Activated CD4-positive, alpha-beta T cell treated with anti-CD3 and anti-CD28 coated beads, Interleukin-2, amount 10 ng/mL, durations not matched to agents 7 days and 5 days (primary cell): ENCODE data around the gene PER2. TPM values are rescaled to one million over a fixed set of nuclear protein-coding genes. Genes with fewer than 3 reads are reported as not detected.
A peak's percentile ranks its signal among the peaks of the same experiment; 100 is the strongest.

Source experiments
- CTCF ChIA-PET: fragments of 350-600 bp; sonication (Branson Sonifier 250); formaldehyde crosslinking; loops from one replicate; lab custom pipeline; 2021; ENCODE audit warnings: antibody characterized with exemption; lab: Charles Lee
- POLR2A ChIA-PET: fragments of 350-600 bp; sonication (Branson Sonifier 250); formaldehyde crosslinking; loops from one replicate; lab custom pipeline; 2021; ENCODE audit warnings: antibody characterized with exemption; lab: Charles Lee
- DNase-seq: peaks from one replicate; pipeline ENCODE4 v3.0.0-alpha.2; 2020
- H3K27ac Mint-ChIP-seq: one replicate; pipeline ENCODE4 v1.8.0; 2021; ENCODE audit warnings: mild to moderate bottlenecking, moderate library complexity, mixed read lengths
- H3K27me3 Mint-ChIP-seq: one replicate; pipeline ENCODE4 v1.8.0; 2021; ENCODE audit warnings: mixed read lengths
- H3K36me3 Mint-ChIP-seq: one replicate; pipeline ENCODE4 v1.8.0; 2021; ENCODE audit warnings: low read depth, mixed read lengths
- H3K4me1 Mint-ChIP-seq: one replicate; pipeline ENCODE4 v1.8.0; 2021; ENCODE audit warnings: mixed read lengths
- H3K4me3 Mint-ChIP-seq: one replicate; pipeline ENCODE4 v1.8.0; 2021; ENCODE audit warnings: mild to moderate bottlenecking, moderate library complexity, mixed read lengths
- H3K9me3 Mint-ChIP-seq: one replicate; pipeline ENCODE4 v1.8.0; 2021; ENCODE audit warnings: mixed read lengths
- total RNA-seq, 2 experiments: library from RNA; stranded (reverse); gene quantifications; one replicate each; pipeline ENCODE4 v1.2.3, GENCODE V29; 2021

PER2 gene
- total RNA-seq, 2 experiments from 2014 or later: 11.8 to 13.1 TPM

DNA sequence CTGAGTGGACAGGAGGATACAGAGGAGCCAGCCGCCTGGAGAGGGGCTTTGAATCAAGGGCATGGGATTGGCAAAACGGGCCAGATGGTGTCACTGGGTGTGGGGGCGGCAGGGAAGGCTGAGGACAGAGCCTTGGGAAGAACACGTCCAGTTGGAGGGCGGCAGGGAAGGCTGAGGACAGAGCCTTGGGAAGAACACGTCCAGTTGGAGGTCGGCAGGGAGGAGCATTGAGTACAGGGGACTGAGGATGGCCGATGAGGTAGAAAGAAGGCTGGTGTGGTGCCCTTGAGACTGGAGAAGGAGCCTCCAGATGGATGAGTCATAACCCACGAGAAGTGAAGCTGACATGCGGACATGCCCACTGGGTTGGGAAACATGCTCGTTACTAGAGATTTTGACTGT, 53.1 kb downstream of the PER2 start:
- H3K4me3 Mint-ChIP-seq: no peak overlapping the region
- H3K9me3 Mint-ChIP-seq: peaks cover 7% of the 10 kb centered on the region
- peaks cover 19% of the 10 kb centered on the region for H3K4me1 Mint-ChIP-seq
- POLR2A ChIA-PET: no interaction called here
- H3K27ac Mint-ChIP-seq: no peak overlapping the region
- H3K27me3 Mint-ChIP-seq: peaks cover 54% of the 10 kb centered on the region
- CTCF ChIA-PET: interaction anchor here (0.9 kb wide), 1 partner anchor 13 kb away, joined by 3 read pairs; no protein-coding TSS in a partner anchor
- DNase-seq: no peak
- no peaks in the 10 kb centered on the region for H3K36me3 Mint-ChIP-seq

DNA sequence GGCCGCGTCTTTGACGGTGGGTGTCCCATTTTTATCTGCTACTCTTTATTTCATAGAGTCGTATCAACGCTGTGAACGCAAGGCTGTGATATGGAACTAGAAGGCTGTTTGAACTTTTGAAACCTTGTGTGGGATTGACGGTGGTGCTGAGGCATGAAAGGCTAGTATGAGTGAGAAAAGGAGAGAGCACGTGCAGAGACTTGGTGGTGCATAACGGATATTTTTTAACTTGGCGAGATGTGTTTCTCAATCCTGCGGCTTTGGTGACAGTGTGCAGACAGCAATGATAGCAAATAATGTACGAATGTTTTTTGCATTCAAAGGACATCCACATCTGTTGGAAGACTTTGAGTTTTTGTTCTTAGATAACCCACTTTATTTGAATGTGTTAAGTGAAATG, 54.8 kb downstream of the PER2 start:
- Mint-ChIP-seq H3K9me3 (peaks cover 7% of the 10 kb centered on the region), H3K4me3 (peak overlapping the region; percentile 17), H3K4me1 (peaks cover 22% of the 10 kb centered on the region), H3K36me3 (no peaks in the 10 kb centered on the region), H3K27ac (no peak overlapping the region), H3K27me3 (peaks cover 52% of the 10 kb centered on the region)
- DNase-seq: no peak
- ChIA-PET CTCF (no interaction called here), POLR2A (no interaction called here)

DNA sequence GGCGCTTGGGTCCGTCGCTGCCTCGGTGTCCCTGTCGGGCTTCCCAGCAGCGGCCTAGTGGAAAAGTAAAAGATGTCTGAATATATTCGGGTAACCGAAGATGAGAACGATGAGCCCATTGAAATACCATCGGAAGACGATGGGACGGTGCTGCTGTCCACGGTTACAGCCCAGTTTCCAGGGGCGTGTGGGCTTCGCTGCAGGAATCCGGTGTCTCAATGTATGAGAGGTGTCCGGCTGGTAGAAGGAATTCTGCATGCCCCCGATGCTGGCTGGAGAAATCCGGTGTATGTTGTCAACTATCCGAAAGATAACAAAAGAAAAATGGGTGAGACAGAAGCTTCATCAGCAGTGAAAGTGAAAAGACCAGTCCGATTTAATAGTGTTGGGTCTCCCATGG, 56.6 kb downstream of the PER2 start:
- DNase-seq: no peak
- peaks cover 39% of the 10 kb centered on the region for H3K27me3 Mint-ChIP-seq
- no peak overlapping the region for H3K27ac Mint-ChIP-seq
- peak overlapping the region; percentile 72 for H3K4me3 Mint-ChIP-seq
- POLR2A ChIA-PET: no interaction called here
- H3K9me3 Mint-ChIP-seq: peaks cover 7% of the 10 kb centered on the region
- H3K4me1 Mint-ChIP-seq: peaks cover 22% of the 10 kb centered on the region
- CTCF ChIA-PET: interaction anchor here (0.9 to 1.5 kb wide), 3 partner anchors 11 to 53 kb away, joined by 3 to 4 read pairs (median 3); no protein-coding TSS in a partner anchor
- no peaks in the 10 kb centered on the region for H3K36me3 Mint-ChIP-seq

DNA sequence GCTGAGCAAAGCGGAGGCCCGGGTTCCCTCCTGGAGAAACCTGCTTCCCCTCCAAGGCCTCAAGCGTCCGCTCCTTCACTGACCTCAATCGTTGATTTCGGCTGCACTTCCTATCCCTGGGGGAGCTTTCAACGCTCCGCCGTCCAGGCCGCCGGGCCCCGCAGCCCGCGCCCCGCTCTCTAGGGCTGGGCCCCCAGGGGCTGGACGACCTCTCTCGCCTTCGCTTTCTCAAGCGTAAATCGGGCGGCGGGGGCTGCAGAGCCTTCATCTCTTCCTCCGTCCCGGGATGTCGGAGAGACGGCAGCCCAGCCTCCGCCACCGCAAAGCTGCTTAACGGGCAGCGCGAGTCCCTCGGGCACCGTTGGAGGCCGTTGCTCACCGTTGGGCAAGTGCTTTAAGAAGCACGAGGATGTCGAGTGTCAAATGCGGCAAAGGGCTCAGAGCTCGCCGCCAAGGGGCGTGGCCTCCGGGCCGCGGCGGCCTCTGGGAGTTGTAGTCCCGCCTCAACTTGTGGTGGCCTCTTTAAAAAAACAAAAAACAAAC, 57.1 kb downstream of the PER2 start:
- peak; percentile 83 for DNase-seq
- ChIA-PET CTCF (interaction anchor here (0.9 to 1.5 kb wide), 3 partner anchors 11 to 54 kb away, joined by 3 to 4 read pairs (median 3); no protein-coding TSS in a partner anchor), POLR2A (no interaction called here)
- H3K4me1 Mint-ChIP-seq: peaks cover 22% of the 10 kb centered on the region
- H3K27ac Mint-ChIP-seq: peak overlapping the region; percentile 72
- H3K27me3 Mint-ChIP-seq: peaks cover 37% of the 10 kb centered on the region
- peak overlapping the region; percentile 72 for H3K4me3 Mint-ChIP-seq
- peaks cover 7% of the 10 kb centered on the region for H3K9me3 Mint-ChIP-seq
- H3K36me3 Mint-ChIP-seq: no peaks in the 10 kb centered on the region

DNA sequence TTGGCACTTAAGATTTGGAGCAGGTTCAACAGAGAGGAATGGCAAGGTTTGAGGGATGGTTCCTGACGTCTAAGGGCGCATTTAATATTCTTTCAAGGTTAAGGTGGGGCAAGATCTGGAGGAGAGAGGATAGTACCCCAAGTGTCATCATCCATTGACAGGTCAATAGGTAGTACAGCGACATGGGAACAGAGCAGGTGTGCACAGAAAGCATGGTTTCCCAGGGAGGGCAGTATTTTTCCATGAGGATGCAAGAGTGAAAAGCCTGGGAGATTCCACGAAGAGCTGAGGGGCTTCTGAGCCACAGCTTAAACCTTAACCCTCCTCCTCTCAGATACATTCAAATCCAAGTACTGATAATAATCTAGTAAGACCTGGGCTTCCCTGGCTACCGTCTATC, 57.7 kb downstream of the PER2 start:
- H3K4me3 Mint-ChIP-seq: peak overlapping the region; percentile 72
- no peaks in the 10 kb centered on the region for H3K36me3 Mint-ChIP-seq
- peaks cover 22% of the 10 kb centered on the region for H3K4me1 Mint-ChIP-seq
- DNase-seq: no peak
- CTCF ChIA-PET: interaction anchor here (1.5 kb wide), 1 partner anchor 54 kb away, joined by 4 read pairs; no protein-coding TSS in a partner anchor
- H3K27ac Mint-ChIP-seq: no peak overlapping the region
- POLR2A ChIA-PET: no interaction called here
- peaks cover 31% of the 10 kb centered on the region for H3K27me3 Mint-ChIP-seq
- H3K9me3 Mint-ChIP-seq: peaks cover 7% of the 10 kb centered on the region

DNA sequence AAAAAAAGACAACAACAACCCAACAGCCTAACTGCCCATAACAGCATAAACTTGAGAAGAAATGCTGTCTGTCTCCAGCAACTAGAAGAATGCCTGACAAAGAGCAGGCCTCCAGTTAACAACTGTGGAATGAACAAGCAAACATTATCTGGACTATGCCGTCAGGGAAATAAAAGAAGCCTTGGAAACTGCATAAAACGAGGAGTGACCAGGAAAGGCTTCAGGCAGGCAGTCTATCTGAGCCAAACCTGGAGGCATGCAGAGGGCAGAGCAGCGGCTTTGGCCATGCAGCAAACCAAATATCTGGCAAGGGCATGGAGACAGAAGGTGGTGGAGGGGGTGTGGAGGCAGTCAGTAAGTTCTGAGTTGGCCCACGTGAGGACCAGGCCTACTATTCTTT, 59.7 kb downstream of the PER2 start:
- CTCF ChIA-PET: no interaction called here
- H3K4me3 Mint-ChIP-seq: no peak overlapping the region
- peaks cover 20% of the 10 kb centered on the region for H3K27me3 Mint-ChIP-seq
- peaks cover 20% of the 10 kb centered on the region for H3K4me1 Mint-ChIP-seq
- H3K36me3 Mint-ChIP-seq: no peaks in the 10 kb centered on the region
- H3K27ac Mint-ChIP-seq: no peak overlapping the region
- no peak for DNase-seq
- peaks cover 7% of the 10 kb centered on the region for H3K9me3 Mint-ChIP-seq
- POLR2A ChIA-PET: no interaction called here

DNA sequence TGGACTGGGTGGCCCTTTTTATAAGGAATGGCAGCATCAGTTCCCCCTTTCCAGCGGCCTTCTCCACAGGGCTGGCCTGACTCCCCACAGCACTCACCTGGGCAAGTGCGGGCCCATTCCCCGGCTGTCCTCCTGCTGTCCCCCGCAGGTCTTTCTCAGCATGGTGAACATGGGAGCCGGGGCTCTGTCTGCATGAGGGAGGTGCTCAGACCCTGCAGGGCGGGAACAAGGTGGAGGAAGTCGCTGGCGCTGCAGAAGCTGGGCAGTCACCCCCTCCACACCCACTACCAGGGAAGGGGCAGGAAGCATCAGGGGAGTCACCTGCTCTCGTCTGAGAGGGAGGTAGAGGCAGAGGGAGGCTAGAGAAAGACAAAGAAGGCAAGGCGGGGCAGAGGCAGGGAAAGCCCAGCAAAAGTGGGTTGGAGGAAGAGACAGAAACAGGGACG, 60.8 kb downstream of the PER2 start:
- peaks cover 20% of the 10 kb centered on the region for H3K4me1 Mint-ChIP-seq
- H3K27ac Mint-ChIP-seq: no peak overlapping the region
- peaks cover 12% of the 10 kb centered on the region for H3K27me3 Mint-ChIP-seq
- ChIA-PET POLR2A (no interaction called here), CTCF (no interaction called here)
- no peak overlapping the region for H3K4me3 Mint-ChIP-seq
- peaks cover 7% of the 10 kb centered on the region for H3K9me3 Mint-ChIP-seq
- no peaks in the 10 kb centered on the region for H3K36me3 Mint-ChIP-seq
- no peak for DNase-seq

DNA sequence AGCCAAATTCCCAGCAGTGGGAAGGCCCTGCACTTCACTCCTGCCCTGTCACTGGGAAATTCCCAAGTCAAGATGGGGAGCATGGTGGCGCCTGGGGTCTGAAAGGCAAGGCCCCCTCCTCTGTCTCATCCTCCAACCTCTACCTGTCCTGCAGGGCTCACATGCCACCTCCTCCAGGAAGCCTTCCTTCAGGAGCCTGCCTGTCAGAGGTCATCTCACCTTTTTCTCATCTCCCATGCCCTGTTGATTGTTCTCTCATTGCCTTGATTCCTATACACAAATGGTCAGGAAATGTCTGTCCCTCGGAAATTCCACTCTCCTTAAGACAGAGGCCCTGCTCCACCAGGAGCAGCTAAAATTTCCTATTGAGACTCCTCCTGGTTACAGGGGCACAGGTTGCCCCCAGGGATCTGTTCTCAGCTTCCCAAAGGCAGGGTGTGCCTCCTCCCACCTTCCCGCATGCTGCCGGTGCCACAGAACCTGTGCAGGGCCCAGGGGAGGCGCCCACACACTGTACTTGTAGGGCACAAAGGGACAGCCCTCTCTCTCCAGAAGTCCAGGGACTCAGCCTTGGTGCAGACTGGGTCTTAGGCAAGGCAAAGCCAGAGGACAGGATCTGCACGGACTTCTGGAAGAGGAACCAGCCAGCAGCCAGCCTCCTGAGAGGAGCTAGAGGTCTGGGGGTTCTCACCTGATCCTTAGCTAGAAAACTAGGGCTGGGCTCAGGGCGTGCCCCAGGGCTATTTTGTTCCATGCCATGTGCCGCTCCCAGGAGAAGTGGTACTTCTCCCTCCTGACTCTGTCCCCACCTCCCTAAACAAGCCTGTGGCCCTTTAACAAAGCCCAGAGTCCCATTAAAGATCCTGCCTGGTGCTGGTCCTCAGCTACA, 61.5 kb downstream of the PER2 start:
- no peaks in the 10 kb centered on the region for H3K36me3 Mint-ChIP-seq
- peaks cover 6% of the 10 kb centered on the region for H3K27me3 Mint-ChIP-seq
- H3K9me3 Mint-ChIP-seq: peaks cover 3% of the 10 kb centered on the region
- POLR2A ChIA-PET: no interaction called here
- CTCF ChIA-PET: no interaction called here
- no peak overlapping the region for H3K27ac Mint-ChIP-seq
- H3K4me3 Mint-ChIP-seq: no peak overlapping the region
- H3K4me1 Mint-ChIP-seq: peaks cover 18% of the 10 kb centered on the region
- no peak for DNase-seq

DNA sequence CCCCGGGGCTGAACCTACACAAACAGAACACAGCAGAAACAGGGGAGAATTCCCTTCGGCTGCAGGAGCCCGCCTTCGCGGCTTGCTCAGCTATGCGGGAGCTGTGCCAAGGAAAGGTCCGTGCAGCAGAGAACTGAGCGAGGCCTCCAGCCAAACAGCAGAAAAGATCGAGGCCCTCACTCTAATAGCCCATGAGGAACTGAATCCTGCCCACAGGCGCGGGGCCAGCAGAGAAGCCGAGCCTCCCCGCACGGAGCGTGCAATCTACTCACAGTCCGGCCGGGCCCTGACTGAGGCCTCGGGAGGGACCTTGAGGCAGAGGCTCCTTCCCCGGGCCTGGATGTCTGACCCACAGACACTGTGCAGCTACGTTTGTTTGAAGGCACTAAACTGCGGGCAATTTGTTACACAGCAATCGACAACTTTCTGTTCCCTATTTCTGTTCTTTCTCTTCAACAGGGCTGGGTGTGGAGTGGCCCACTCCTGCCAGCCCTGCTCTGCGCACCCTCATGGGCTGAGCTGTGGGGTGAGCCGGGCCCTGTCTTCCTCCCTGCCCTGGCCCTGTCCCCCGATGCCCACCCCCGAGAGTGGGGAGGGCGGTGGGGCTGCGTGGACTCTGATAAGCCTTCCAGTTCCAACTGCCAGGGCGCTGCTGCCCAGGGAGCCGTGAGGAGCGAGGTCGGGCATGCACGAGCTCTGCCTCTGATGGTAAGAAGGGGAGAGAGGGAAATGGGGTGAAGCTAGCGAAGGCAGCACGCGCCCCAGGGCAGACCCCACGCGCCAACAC, 62.3 kb downstream of the PER2 start:
- DNase-seq: no peak

DNA sequence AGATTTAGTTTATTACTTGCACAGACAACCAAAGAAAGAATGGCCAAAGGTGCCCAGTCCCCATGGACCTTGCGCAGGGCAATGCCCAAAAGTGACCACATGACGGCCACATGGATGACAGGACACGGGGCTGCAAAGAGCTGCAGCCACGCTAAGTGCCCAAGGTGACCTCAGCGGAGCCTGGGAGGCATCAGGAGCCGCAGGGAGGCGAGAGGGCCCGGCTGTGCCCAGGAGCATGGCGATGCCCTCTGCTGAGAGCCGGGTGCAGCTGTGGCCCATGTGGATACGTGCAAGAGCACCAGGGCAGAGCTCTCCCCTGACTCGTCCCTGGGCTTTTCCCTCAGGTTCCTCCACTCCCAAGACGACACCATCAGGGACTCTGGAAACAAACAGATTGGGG, 63.3 kb downstream of the PER2 start:
- ChIA-PET CTCF (interaction anchor here (0.8 kb wide), 1 partner anchor 30 kb away, joined by 3 read pairs; no protein-coding TSS in a partner anchor), POLR2A (interaction anchor here (0.7 kb wide), 1 partner anchor 469 kb away, joined by 4 read pairs; no protein-coding TSS in a partner anchor)
- H3K27ac Mint-ChIP-seq: no peak overlapping the region
- DNase-seq: no peak
- no peaks in the 10 kb centered on the region for H3K9me3 Mint-ChIP-seq
- H3K4me1 Mint-ChIP-seq: peaks cover 3% of the 10 kb centered on the region
- H3K27me3 Mint-ChIP-seq: no peaks in the 10 kb centered on the region
- no peak overlapping the region for H3K4me3 Mint-ChIP-seq
- no peaks in the 10 kb centered on the region for H3K36me3 Mint-ChIP-seq

More for the DNA sequence above, 62.3 kb downstream of the PER2 start:
- peaks cover 5% of the 10 kb centered on the region for H3K27me3 Mint-ChIP-seq
- H3K27ac Mint-ChIP-seq: no peak overlapping the region
- ChIA-PET POLR2A (no interaction called here), CTCF (no interaction called here)
- no peaks in the 10 kb centered on the region for H3K36me3 Mint-ChIP-seq
- H3K9me3 Mint-ChIP-seq: no peaks in the 10 kb centered on the region
- peaks cover 12% of the 10 kb centered on the region for H3K4me1 Mint-ChIP-seq
- no peak overlapping the region for H3K4me3 Mint-ChIP-seq

DNA sequence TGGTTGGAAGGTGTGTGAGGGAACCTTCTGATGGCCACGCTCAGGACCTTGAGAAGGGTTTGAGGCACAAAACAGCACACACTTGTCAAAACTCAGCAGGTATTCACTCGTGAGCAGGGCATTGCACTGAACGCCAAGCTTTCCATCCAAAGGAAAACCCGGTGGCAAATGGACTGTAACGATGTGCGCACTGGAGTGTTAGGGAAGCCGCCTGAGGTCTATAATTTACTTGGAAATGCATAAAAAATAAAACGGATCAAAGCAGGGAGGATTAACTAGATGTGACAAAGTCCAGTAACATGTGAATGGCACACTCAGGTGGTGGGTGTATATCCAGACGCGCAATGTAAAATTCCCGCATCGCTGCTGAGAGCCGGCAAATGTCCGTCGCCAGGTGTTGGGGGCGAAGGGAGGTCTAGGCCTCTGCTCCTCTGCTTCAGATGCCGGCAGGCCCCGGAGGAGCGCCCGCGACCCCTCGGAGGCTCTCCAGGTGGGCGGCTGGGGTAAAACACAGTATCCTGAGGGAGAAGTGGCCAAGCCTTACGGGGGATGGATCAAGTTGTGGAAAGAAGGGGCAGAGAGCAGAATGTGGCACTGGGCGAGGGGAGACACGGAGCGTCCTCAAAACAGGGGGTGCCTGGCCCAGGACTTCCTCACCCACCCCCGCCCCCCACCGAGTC, 63.9 kb downstream of the PER2 start:
- H3K27ac Mint-ChIP-seq: no peak overlapping the region
- CTCF ChIA-PET: interaction anchor here (0.8 kb wide), 1 partner anchor 31 kb away, joined by 3 read pairs; no protein-coding TSS in a partner anchor
- POLR2A ChIA-PET: no interaction called here
- H3K9me3 Mint-ChIP-seq: no peaks in the 10 kb centered on the region
- H3K27me3 Mint-ChIP-seq: no peaks in the 10 kb centered on the region
- no peak overlapping the region for H3K4me3 Mint-ChIP-seq
- peaks cover 3% of the 10 kb centered on the region for H3K4me1 Mint-ChIP-seq
- H3K36me3 Mint-ChIP-seq: no peaks in the 10 kb centered on the region
- DNase-seq: no peak

DNA sequence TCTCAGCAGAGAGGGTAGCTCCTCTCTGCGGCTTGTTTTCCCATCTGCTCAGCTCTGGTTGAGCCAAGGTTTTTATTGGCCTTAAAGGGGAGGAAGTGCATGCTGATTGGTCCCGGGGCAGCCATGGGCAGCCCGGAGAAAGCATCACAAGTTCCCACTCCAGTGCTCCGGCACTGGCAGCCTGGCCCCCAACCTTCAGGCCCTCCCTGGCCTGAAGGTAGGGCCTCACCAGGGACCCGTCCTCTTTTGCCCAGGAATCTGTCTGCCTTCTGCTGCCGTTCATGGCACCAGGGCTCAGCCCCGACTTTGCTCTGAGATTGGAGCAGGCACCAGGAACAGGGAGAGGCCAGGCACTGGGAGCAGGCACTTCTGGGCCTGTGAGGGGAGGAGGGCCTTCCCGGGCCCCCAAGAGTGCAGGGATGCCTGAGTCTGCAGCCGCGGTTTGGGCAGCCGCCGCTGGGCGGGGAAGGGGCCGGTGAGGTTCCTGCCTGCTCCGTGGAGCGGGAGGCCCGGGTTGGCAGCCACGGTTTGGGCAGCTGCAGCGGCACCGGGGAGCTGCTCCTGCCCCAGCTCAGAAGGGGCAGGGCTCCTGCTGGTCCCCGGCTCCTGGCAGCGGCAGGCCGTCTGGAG, 67.4 kb downstream of the PER2 start:
- Mint-ChIP-seq H3K9me3 (no peaks in the 10 kb centered on the region), H3K36me3 (no peaks in the 10 kb centered on the region), H3K27ac (no peak overlapping the region), H3K27me3 (no peaks in the 10 kb centered on the region), H3K4me3 (no peak overlapping the region), H3K4me1 (no peaks in the 10 kb centered on the region)
- DNase-seq: no peak
- ChIA-PET POLR2A (no interaction called here), CTCF (interaction anchor here (1.1 to 1.2 kb wide), 2 partner anchors 10 to 18 kb away, joined by 3 read pairs; no protein-coding TSS in a partner anchor)
